ENCODE measurements around the gene TNFAIP8L3.

TNFAIP8L3 gene

DNA sequence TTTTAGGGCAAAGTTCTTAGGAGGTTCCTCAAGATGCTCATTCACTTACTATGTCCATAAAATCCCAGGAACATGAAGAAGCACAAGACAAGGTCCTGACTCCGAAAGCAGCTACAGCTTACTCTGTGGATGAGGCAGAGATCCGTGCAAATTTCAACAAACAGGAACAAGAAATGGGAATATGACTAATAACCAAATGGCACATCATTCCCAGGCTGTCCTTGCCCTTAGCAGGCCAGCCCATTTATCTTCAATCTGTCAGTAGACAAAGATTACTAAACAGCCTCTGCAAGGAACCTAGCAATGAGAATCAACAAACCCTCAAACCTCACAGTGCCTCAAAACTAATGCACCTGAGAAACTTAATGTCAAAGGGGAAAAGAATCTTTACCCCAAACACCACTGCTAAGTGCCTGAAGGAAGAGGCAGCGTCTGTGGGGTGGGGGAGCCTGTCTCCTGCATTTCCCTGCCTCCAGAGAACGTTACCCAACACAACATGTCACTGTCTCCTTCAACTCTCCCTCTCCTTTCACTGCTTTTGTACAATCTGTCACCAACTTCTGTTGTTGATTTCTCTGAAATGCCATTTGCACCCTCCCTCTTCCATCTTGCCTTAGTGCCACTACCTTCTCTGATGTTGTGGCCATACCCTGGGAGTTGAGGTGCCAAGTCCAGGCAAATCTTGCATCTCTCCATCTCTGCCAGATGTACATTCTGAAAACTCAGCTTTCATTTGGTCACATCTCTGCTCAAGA, 4.8 kb downstream of the TNFAIP8L3 start:
- Mint-ChIP-seq H3K4me1 (no peaks in the 10 kb centered on the region), H3K9me3 (no peaks in the 10 kb centered on the region), H3K27ac (no peak overlapping the region), H3K36me3 (ENCODE audit: low read depth) (no peaks in the 10 kb centered on the region), H3K27me3 (ENCODE audit: low read depth) (peaks cover 69% of the 10 kb centered on the region), H3K4me3 (no peak overlapping the region)
- TF ChIP-seq, protein P1, sequence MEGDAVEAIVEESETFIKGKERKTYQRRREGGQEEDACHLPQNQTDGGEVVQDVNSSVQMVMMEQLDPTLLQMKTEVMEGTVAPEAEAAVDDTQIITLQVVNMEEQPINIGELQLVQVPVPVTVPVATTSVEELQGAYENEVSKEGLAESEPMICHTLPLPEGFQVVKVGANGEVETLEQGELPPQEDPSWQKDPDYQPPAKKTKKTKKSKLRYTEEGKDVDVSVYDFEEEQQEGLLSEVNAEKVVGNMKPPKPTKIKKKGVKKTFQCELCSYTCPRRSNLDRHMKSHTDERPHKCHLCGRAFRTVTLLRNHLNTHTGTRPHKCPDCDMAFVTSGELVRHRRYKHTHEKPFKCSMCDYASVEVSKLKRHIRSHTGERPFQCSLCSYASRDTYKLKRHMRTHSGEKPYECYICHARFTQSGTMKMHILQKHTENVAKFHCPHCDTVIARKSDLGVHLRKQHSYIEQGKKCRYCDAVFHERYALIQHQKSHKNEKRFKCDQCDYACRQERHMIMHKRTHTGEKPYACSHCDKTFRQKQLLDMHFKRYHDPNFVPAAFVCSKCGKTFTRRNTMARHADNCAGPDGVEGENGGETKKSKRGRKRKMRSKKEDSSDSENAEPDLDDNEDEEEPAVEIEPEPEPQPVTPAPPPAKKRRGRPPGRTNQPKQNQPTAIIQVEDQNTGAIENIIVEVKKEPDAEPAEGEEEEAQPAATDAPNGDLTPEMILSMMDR (IDR thresholded peaks at IDR 0.05; ENCODE audit: unreplicated experiment in 3 of 3), result no peak

DNA sequence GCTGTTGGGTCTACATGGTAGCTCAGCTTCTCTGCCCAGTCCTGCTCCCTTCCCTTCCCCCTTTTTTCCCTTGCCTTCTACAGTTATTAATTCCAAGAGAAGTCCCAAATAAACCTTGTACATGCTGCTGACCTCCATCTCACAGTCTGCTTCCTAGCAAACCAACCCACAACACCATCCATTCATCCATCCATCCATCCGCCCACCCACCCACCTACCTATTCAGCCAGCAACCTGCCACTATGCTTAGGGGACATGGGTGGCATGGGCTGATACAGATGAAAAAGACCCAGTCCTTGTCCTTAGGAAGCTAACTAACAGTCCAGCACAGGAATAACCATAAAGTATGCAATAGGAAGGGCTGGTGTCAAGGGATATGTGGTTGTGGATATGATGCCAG, 5.7 kb downstream of the TNFAIP8L3 start:
- Mint-ChIP-seq H3K9me3 (no peaks in the 10 kb centered on the region), H3K27ac (no peak overlapping the region), H3K27me3 (ENCODE audit: low read depth) (peaks cover 64% of the 10 kb centered on the region), H3K4me1 (no peaks in the 10 kb centered on the region), H3K36me3 (ENCODE audit: low read depth) (no peaks in the 10 kb centered on the region), H3K4me3 (no peak overlapping the region)
- TF ChIP-seq, protein P1 (IDR thresholded peaks at IDR 0.05; ENCODE audit: unreplicated experiment in 3 of 3), result no peak

DNA sequence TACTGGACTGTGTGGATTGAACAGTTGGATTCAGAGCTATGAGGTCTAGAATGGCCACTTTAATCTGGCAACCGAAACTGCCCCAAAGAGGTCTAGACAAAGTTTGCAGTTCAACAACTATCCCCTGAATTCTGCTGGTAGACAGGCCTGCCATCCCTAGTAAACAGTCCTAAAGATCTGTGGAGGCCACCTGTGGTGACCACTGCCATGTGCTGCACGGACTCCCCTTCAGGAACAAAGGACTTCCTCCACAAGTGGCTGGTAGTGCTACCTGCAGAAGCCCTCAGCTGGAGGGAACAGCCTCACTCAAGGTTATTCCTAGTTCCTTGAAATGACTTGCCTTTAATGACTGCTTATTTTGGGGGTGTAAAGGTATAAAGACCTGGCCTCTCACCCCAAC, 6.1 kb downstream of the TNFAIP8L3 start:
- TF ChIP-seq, protein P1 (IDR thresholded peaks at IDR 0.05; ENCODE audit: unreplicated experiment in 3 of 3), result no peak

GRCh38 chr15:51087513-51087912, 7.2 kb downstream of the TNFAIP8L3 start:
- Mint-ChIP-seq H3K36me3 (ENCODE audit: low read depth) (no peaks in the 10 kb centered on the region), H3K4me3 (no peak overlapping the region), H3K27ac (no peak overlapping the region), H3K9me3 (no peaks in the 10 kb centered on the region), H3K27me3 (ENCODE audit: low read depth) (peaks cover 53% of the 10 kb centered on the region), H3K4me1 (no peaks in the 10 kb centered on the region)
- TF ChIP-seq, protein P1 (IDR thresholded peaks at IDR 0.05; ENCODE audit: unreplicated experiment in 3 of 3), result no peak

More for the DNA sequence above, 6.1 kb downstream of the TNFAIP8L3 start:
- H3K36me3 Mint-ChIP-seq (ENCODE audit: low read depth), result no peaks in the 10 kb centered on the region
- no peaks in the 10 kb centered on the region for H3K9me3 Mint-ChIP-seq
- H3K27ac Mint-ChIP-seq, result no peak overlapping the region
- H3K27me3 Mint-ChIP-seq (ENCODE audit: low read depth), result peaks cover 64% of the 10 kb centered on the region
- no peak overlapping the region for H3K4me3 Mint-ChIP-seq
- H3K4me1 Mint-ChIP-seq, result no peaks in the 10 kb centered on the region

DNA sequence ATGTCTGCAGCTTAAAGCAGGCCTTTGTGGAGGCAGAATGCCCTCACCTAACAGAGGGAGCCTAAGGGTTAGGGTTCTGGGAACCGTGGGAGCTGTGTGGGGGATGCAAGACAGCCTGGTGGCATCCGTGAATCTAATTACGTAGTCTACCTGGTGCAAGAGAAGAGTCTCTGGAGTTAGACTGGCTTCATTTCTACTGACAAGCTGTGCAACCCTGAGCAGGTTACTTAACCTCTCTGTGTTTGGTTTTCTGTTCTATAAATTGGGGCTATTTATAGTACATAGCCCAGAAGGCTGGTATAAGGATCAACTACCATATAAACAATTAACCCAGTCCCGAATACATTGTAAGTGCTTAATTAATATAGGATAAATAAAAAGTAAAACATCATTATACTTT, 8.3 kb downstream of the TNFAIP8L3 start:
- no peaks in the 10 kb centered on the region for H3K36me3 Mint-ChIP-seq (ENCODE audit: low read depth)

More for the DNA sequence above, 8.3 kb downstream of the TNFAIP8L3 start:
- no peaks in the 10 kb centered on the region for H3K4me1 Mint-ChIP-seq
- H3K9me3 Mint-ChIP-seq, result no peaks in the 10 kb centered on the region
- no peak overlapping the region for H3K4me3 Mint-ChIP-seq
- no peak overlapping the region for H3K27ac Mint-ChIP-seq
- H3K27me3 Mint-ChIP-seq (ENCODE audit: low read depth), result peaks cover 42% of the 10 kb centered on the region
- TF ChIP-seq, protein P1 (IDR thresholded peaks at IDR 0.05; ENCODE audit: unreplicated experiment in 3 of 3), result no peak

Data from nephron (organoid).